Tibial nerve (tissue), 3 donors: Measurements from ENCODE around the gene SUGP1.

Experiments used
- POLR2A ChIP-seq, 2 donors: fragments of 450-650 bp; IDR thresholded peaks; one replicate each; pipeline ENCODE4 v1.6.1; 2017; ENCODE audit warnings: antibody characterized with exemption in 2 of 2, mild to moderate bottlenecking in 2 of 2, moderate library complexity in 2 of 2
- TF ChIP-seq, protein P1 (sequence below), 5 experiments: fragments of 200-600 bp in 3 of 5; fragments of 450-650 bp in 2 of 5; sonication (generic) in 3 of 5; IDR thresholded peaks; one replicate each; pipeline ENCODE4 v1.5.1; 2016 to 2019; ENCODE audit warnings: antibody characterized with exemption in 5 of 5, mild to moderate bottlenecking in 3 of 5, moderate library complexity in 2 of 5

GRCh38 chr19:19263886-19264487 lies 56.3 kb downstream of the SUGP1 start:
- TF ChIP-seq, protein P1, sequence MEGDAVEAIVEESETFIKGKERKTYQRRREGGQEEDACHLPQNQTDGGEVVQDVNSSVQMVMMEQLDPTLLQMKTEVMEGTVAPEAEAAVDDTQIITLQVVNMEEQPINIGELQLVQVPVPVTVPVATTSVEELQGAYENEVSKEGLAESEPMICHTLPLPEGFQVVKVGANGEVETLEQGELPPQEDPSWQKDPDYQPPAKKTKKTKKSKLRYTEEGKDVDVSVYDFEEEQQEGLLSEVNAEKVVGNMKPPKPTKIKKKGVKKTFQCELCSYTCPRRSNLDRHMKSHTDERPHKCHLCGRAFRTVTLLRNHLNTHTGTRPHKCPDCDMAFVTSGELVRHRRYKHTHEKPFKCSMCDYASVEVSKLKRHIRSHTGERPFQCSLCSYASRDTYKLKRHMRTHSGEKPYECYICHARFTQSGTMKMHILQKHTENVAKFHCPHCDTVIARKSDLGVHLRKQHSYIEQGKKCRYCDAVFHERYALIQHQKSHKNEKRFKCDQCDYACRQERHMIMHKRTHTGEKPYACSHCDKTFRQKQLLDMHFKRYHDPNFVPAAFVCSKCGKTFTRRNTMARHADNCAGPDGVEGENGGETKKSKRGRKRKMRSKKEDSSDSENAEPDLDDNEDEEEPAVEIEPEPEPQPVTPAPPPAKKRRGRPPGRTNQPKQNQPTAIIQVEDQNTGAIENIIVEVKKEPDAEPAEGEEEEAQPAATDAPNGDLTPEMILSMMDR (IDR thresholded peaks at IDR 0.05), result no peak
- no peak for TF ChIP-seq POLR2A (IDR thresholded peaks at IDR 0.05)
